Psoas muscle (tissue), 8 donors: ENCODE results near the gene ALDOB. TPM values are rescaled to one million over a fixed set of nuclear protein-coding genes. Genes with fewer than 3 reads are reported as not detected.
A peak's percentile ranks its signal among the peaks of the same experiment; 100 is the strongest.

ENCODE experiments used
- ATAC-seq, 4 donors: fragments of 200-7000 bp; cut with Tn5 transposase; one replicate each; pipeline ENCODE4 v1.9.1; 2020; ENCODE audit warnings: moderate library complexity in 3 of 4, mild to moderate bottlenecking in 2 of 4
- DNase-seq, 2 donors: peaks; one replicate each; pipeline ENCODE4 v3.0.0-alpha.2; 2020
- H3K27ac ChIP-seq: fragments of 200-600 bp; one replicate; pipeline ENCODE4 v1.8.0; 2022
- H3K27me3 ChIP-seq, 3 donors: fragments of 200-600 bp in 1 of 3; one replicate each; pipeline versions ENCODE4 v1.6.1 to v1.8.0; 2013 to 2022; ENCODE audit warnings: low read length in 2 of 3, mild to moderate bottlenecking in 2 of 3, moderate library complexity in 1 of 3; ENCODE audit not compliant: insufficient read depth in 3 of 3
- H3K36me3 ChIP-seq, 2 donors: fragments of 200-600 bp in 1 of 2; one replicate each; pipeline versions ENCODE4 v1.6.1 to v1.8.0; 2013 to 2022; ENCODE audit warnings: low read depth in 1 of 2, mild to moderate bottlenecking in 1 of 2, moderate library complexity in 1 of 2; ENCODE audit not compliant: insufficient read depth in 1 of 2
- H3K4me1 ChIP-seq: fragments of 200-600 bp; one replicate; pipeline ENCODE4 v1.8.0; 2022
- H3K4me3 ChIP-seq: fragments of 200-600 bp; one replicate; pipeline ENCODE4 v1.8.0; 2022; ENCODE audit warnings: mild to moderate bottlenecking
- H3K9me3 ChIP-seq: fragments of 200-600 bp; one replicate; pipeline ENCODE4 v1.8.0; 2022
- WGBS, 3 donors: extraction: QIAGEN DNeasy Blood & Tissue Kit; methylation state at CpG; one replicate each; pipeline versions ENCODE4 v1.1.6 to v1.1.7; 2013; 5-methylcytosine and 5-hydroxymethylcytosine counted together
- intact Hi-C, 2 donors: fragments of 100-400 bp; cut with DNase I; formaldehyde crosslinking; loops; one replicate each; pipeline versions ENCODE4 v1.11.0 to v1.14.2; 2022
- polyA plus RNA-seq, 3 donors: library from polyadenylated mRNA; stranded (reverse); fragments of 200-250 nt; gene quantifications; one replicate each; pipeline ENCODE4 v1.2.3, GENCODE V29; 2013
- total RNA-seq, 4 donors: library from RNA; stranded (reverse); fragmentation: NEBNext Ultra II Directional in 2 of 4; extraction: Animal tissue kit (Norgen Biotek cat#: 25700) in 2 of 4; gene quantifications; one replicate each; pipeline versions ENCODE4 v1.2.1 to v1.2.4, GENCODE V29; 2021 to 2023
- TF ChIP-seq, protein P1 (sequence below): fragments of 200-600 bp; IDR thresholded peaks from one replicate; pipeline ENCODE4 v1.8.0; 2022; ENCODE audit warnings: antibody characterized with exemption
- donor health status: healthy with polysubstance abuse.
- donor health status: DM: no; HTN: no; CAD: no; lungs with moderate emphysema.
- donor health status: Bipolar disorder and iron deficiency.
- donor health status: healthy.
- donor health status: DM: yes; HTN: yes; CAD: no.
- donor health status: DM: no; HTN: no; CAD: no.
- donor health status: DM: no; HTN: no; CAD: no.
- donor health status: DM: yes; HTN: yes; CAD: no.

Gene ALDOB
- total and polyA plus RNA-seq, 7 donors = 0.26 to 4.3 (median 0.48) TPM; not detected in 2

- DNase-seq (peak; percentile 66 to 79), ATAC-seq (peak; percentile 97 to 100 (median 98))
- Histone ChIP-seq H3K4me1 (peaks cover 3% of the 10 kb centered on the region), H3K9me3 (no peaks in the 10 kb centered on the region), H3K4me3 (peak overlapping the region; percentile 76), H3K36me3 (no peaks in the 10 kb centered on the region), H3K27me3 (no peaks in the 10 kb centered on the region), H3K27ac (peak overlapping the region; percentile 58)
- TF ChIP-seq, protein P1, sequence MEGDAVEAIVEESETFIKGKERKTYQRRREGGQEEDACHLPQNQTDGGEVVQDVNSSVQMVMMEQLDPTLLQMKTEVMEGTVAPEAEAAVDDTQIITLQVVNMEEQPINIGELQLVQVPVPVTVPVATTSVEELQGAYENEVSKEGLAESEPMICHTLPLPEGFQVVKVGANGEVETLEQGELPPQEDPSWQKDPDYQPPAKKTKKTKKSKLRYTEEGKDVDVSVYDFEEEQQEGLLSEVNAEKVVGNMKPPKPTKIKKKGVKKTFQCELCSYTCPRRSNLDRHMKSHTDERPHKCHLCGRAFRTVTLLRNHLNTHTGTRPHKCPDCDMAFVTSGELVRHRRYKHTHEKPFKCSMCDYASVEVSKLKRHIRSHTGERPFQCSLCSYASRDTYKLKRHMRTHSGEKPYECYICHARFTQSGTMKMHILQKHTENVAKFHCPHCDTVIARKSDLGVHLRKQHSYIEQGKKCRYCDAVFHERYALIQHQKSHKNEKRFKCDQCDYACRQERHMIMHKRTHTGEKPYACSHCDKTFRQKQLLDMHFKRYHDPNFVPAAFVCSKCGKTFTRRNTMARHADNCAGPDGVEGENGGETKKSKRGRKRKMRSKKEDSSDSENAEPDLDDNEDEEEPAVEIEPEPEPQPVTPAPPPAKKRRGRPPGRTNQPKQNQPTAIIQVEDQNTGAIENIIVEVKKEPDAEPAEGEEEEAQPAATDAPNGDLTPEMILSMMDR = peak; percentile 62
- WGBS, 3 donors = 1% methylated on average over 40 of the region's 40 CpGs
- intact Hi-C loops = loop anchor here in 1 of 2 donors (2.0 kb wide), 1 partner anchor 84 kb away; the partner anchor contains the start of gene RNF20
These were observed 13.6 kb upstream of the ALDOB start for GRCh38 chr9:101449071-101449721.

DNA sequence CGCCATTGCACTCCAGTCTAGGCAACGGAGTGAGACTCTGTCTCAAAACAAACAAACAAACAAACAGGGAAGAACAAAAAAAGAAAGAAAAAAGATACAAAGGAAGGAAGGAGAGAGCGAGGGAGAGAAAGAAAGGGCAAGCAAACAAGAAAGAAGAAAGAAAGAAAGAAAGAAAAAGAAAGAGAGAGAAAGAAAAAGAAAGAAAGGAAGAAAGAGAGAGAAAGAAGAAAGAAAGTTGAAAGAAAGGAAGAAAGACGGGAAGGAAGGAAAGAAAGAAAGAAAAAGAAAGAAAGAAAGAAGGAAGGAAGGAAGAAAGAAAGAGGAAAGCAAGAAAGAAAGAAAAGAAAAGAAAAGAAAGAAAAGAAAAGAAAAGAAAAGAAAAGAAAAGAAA, 13.1 kb upstream of the ALDOB start:
- intact Hi-C loops = loop anchor here in 1 of 2 donors (2.0 kb wide), 1 partner anchor 84 kb away; the partner anchor contains the start of gene RNF20
- H3K4me3 ChIP-seq = peak overlapping the region; percentile 76

GRCh38 chr9:101446732-101447131, 11.2 kb upstream of the ALDOB start:
- no peaks in the 10 kb centered on the region for H3K9me3 ChIP-seq
- TF ChIP-seq, protein P1 = no peak
- no peaks in the 10 kb centered on the region for H3K36me3 ChIP-seq
- no peak for ATAC-seq
- DNase-seq = no peak
- no peak overlapping the region for H3K27ac ChIP-seq
- H3K27me3 ChIP-seq = no peaks in the 10 kb centered on the region
- peaks cover 15% of the 10 kb centered on the region for H3K4me1 ChIP-seq
- no peak overlapping the region for H3K4me3 ChIP-seq
- intact Hi-C loops = no loop called here

More for the DNA sequence above, 13.1 kb upstream of the ALDOB start:
- Histone ChIP-seq H3K27ac (peak overlapping the region; percentile 58), H3K27me3 (no peaks in the 10 kb centered on the region), H3K4me1 (peaks cover 9% of the 10 kb centered on the region), H3K36me3 (no peaks in the 10 kb centered on the region), H3K9me3 (no peaks in the 10 kb centered on the region)
- 46 to 60% (median 50%) methylated on average over 4 of the region's 4 CpGs for WGBS, 3 donors
- ATAC-seq = no peak
- TF ChIP-seq, protein P1 = no peak
- DNase-seq = no peak

GRCh38 chr9:101445353-101446029, 9.9 kb upstream of the ALDOB start:
- no peak overlapping the region for H3K27ac ChIP-seq

More at GRCh38 chr9:101445353-101446029, 9.9 kb upstream of the ALDOB start:
- H3K4me1 ChIP-seq = peaks cover 15% of the 10 kb centered on the region
- H3K36me3 ChIP-seq = no peaks in the 10 kb centered on the region
- 76 to 79% (median 77%) methylated on average over 5 of the region's 5 CpGs for WGBS, 3 donors
- intact Hi-C loops = no loop called here
- no peaks in the 10 kb centered on the region for H3K9me3 ChIP-seq
- H3K4me3 ChIP-seq = no peak overlapping the region
- DNase-seq = no peak
- no peaks in the 10 kb centered on the region for H3K27me3 ChIP-seq
- ATAC-seq = no peak
- TF ChIP-seq, protein P1 = no peak
